ENCODE measurements around the gene GNB1L.

The GNB1L gene

DNA sequence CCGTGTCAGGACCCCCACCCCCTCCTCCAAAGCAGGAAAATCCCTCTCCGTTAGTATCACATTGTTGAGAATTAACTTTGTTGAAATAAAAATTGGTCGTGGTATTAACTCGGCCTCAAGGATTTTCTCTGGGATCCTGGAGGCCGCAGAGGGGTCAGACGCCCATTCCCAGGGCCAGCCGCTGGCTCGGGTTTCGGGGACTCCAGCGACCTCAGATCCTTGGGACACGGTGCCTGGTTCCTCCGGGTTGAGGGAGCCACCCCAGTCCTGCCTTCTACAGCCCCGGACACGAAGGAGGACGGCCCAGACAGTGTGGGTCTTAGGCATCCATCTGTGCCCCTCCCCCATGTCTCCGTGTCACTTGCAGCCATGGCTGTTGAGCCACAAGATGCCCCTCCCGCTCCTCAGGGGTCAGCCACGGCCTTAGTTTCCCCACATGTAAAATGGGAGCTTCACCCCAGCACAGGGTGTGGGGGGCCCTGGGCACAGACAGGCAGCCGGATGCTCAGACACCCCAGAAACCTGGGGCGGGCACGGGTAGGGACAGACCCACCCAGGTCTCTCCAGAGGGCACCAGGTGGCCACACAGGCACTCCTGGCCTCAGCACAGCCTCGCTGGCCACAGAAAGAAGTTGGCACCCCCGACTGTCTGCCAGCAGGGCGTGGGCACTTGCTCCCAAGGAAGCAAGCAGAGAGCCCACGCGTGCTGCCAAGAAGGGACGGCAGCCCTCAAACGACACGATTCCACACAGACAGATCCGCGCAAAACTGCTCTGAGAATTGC lies 115.8 kb downstream of the GNB1L start:
- no peak for DNase-seq (ENCODE audit: low spot score)

- DNase-seq (ENCODE audit: low spot score): no peak
Observed at GRCh38 chr22:19737846-19738663, 116.6 kb downstream of the GNB1L start.

GRCh38 chr22:19735665-19736510 lies 118.8 kb downstream of the GNB1L start:
- DNase-seq (ENCODE audit: low spot score): no peak

GRCh38 chr22:19734837-19735382 lies 119.8 kb downstream of the GNB1L start:
- DNase-seq (ENCODE audit: low spot score): no peak

DNA sequence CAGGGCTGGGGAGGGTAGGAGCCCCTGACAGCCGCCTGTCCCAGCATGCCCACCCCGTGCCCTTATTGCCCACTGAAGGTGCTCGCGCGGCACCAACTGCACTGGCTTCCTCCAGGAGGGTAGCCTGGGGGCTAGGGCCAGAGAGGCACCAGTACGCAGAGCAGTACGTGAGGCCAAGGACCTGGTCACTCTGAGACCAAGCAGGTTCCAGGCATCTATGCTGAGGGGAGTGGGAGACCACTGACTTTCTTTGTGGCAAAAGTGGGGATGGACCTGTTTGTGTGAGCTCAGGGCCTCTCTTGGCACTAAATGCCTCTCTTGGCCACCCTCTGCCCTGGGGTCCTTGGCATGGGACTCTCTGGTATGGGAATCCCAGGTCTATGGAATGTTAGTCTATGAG lies 120.5 kb downstream of the GNB1L start:
- DNase-seq (ENCODE audit: low spot score): no peak

GRCh38 chr22:19733755-19734154 lies 120.9 kb downstream of the GNB1L start:
- no peak for DNase-seq (ENCODE audit: low spot score)

All from SK-N-DZ (cell line).